Lower leg skin (tissue), 4 donors: ENCODE measurements around the gene PAK4. TPM values are rescaled to one million over a fixed set of nuclear protein-coding genes. Genes with fewer than 3 reads are reported as not detected.

ENCODE experiments used
- DNase-seq, 2 donors: peaks; one replicate each; pipeline ENCODE4 v3.0.0-alpha.2; 2019; ENCODE audit warnings: low spot score in 2 of 2
- H3K4me3 ChIP-seq: fragments of 200-600 bp; sonication (generic); 2 replicates; pipeline ENCODE4 v1.5.1; 2017; ENCODE audit warnings: mild to moderate bottlenecking, low read depth; ENCODE audit not compliant: poor library complexity, severe bottlenecking
- CTCF ChIP-seq, 3 donors: fragments of 450-650 bp; IDR thresholded peaks; one replicate each; pipeline ENCODE4 v1.5.1; 2016; ENCODE audit warnings: antibody characterized with exemption in 3 of 3, mild to moderate bottlenecking in 3 of 3, moderate library complexity in 2 of 3
- POLR2A ChIP-seq, 2 donors: fragments of 450-650 bp; IDR thresholded peaks; one replicate each; pipeline ENCODE4 v1.6.1; 2016 to 2017; ENCODE audit warnings: antibody characterized with exemption in 2 of 2, mild to moderate bottlenecking in 1 of 2, moderate library complexity in 1 of 2
- WGBS, 2 donors: methylation state at CpG; one replicate each; pipeline ENCODE4 v1.1.5; 2018; 5-methylcytosine and 5-hydroxymethylcytosine counted together
- intact Hi-C: fragments of 100-400 bp; cut with DNase I; formaldehyde crosslinking; loops from one replicate; pipeline ENCODE4 v1.15.0; 2023; ENCODE audit warnings: low total_unique reads
- total RNA-seq, 4 donors: library from RNA; depleted of rRNA; stranded (reverse); fragments of >200 nt; gene quantifications; one replicate each; pipeline ENCODE4 v1.1.0, GENCODE V29; 2016

Gene PAK4
- total RNA-seq, 4 donors from 2014 or later = 30.9 to 65.7 (median 40.1) TPM

- no peak for TF ChIP-seq POLR2A (IDR thresholded peaks at IDR 0.05)
- TF ChIP-seq CTCF (IDR thresholded peaks at IDR 0.05) = no peak
- WGBS, 2 donors = 89 to 92% methylated on average over 42 to 43 of the region's 43 CpGs
- H3K4me3 ChIP-seq = no peak overlapping the region
- no peak for DNase-seq
- intact Hi-C loops = no loop called here
Observed at GRCh38 chr19:39174558-39175544, 49.3 kb downstream of the PAK4 start.

GRCh38 chr19:39175564-39175963, 50.0 kb downstream of the PAK4 start:
- no peak overlapping the region for H3K4me3 ChIP-seq
- no peak for DNase-seq
- intact Hi-C loops = no loop called here
- TF ChIP-seq CTCF (IDR thresholded peaks at IDR 0.05) (no peak), POLR2A (IDR thresholded peaks at IDR 0.05) (no peak)
- 95 to 96% methylated on average over 7 of the region's 7 CpGs for WGBS, 2 donors

GRCh38 chr19:39177110-39177699, 51.6 kb downstream of the PAK4 start:
- TF ChIP-seq CTCF (IDR thresholded peaks at IDR 0.05) = no peak
- DNase-seq = no peak
- no peak overlapping the region for H3K4me3 ChIP-seq
- WGBS, 2 donors = 93 to 95% methylated on average over 10 of the region's 10 CpGs
- intact Hi-C loops = no loop called here

- 83 to 84% methylated on average over 10 to 11 of the region's 11 CpGs for WGBS, 2 donors
- DNase-seq = no peak
- TF ChIP-seq CTCF (IDR thresholded peaks at IDR 0.05) = no peak
- TF ChIP-seq POLR2A (IDR thresholded peaks at IDR 0.05) = no peak
- intact Hi-C loops = no loop called here
- H3K4me3 ChIP-seq = no peak overlapping the region
Observed at GRCh38 chr19:39177736-39178135, 52.1 kb downstream of the PAK4 start.

GRCh38 chr19:39178296-39179006, 52.9 kb downstream of the PAK4 start:
- no peak for DNase-seq
- H3K4me3 ChIP-seq = no peak overlapping the region
- TF ChIP-seq CTCF (IDR thresholded peaks at IDR 0.05) (no peak), POLR2A (IDR thresholded peaks at IDR 0.05) (no peak)
- intact Hi-C loops = no loop called here
- 91 to 92% methylated on average over 28 to 30 of the region's 30 CpGs for WGBS, 2 donors
